Epithelial cell of esophagus (primary cell): Measurements from ENCODE around the gene DMRTC2.

Source experiments
- DNase-seq: peaks from one replicate; pipeline ENCODE4 v3.0.0; 2010; ENCODE audit warnings: low read depth
- H3K4me3 ChIP-seq: 2 replicates; pipeline ENCODE4 v1.5.1; 2011; ENCODE audit warnings: mild to moderate bottlenecking, low read length, control low read depth
- TF ChIP-seq, protein P1 (sequence below): IDR thresholded peaks from 2 replicates; pipeline ENCODE4 v1.5.1; 2011; ENCODE audit warnings: low read depth, mild to moderate bottlenecking, low read length, control low read depth, inconsistent platforms; ENCODE audit not compliant: insufficient read depth; ENCODE audit errors: missing control alignments

DMRTC2 gene

DNA sequence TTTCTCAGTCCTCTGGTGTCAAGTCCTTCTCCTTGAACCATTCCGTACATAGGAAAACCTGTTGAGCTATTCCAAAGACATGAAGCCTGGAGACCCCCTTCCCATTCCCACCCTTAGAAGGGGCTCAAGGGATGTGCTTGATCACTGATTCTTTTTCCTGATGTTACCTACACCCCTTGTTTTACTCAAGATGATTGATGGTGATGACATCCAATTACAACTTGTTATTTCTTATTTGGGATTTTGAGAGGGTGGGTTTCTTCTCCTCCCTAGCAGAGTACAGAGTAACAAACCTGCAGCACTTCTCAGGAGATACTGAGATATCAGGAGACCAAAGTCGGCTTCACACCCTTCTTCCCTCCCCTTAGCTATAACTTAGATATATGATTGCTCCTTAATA, 8.5 kb downstream of the DMRTC2 start:
- no peak for DNase-seq
- TF ChIP-seq, protein P1, sequence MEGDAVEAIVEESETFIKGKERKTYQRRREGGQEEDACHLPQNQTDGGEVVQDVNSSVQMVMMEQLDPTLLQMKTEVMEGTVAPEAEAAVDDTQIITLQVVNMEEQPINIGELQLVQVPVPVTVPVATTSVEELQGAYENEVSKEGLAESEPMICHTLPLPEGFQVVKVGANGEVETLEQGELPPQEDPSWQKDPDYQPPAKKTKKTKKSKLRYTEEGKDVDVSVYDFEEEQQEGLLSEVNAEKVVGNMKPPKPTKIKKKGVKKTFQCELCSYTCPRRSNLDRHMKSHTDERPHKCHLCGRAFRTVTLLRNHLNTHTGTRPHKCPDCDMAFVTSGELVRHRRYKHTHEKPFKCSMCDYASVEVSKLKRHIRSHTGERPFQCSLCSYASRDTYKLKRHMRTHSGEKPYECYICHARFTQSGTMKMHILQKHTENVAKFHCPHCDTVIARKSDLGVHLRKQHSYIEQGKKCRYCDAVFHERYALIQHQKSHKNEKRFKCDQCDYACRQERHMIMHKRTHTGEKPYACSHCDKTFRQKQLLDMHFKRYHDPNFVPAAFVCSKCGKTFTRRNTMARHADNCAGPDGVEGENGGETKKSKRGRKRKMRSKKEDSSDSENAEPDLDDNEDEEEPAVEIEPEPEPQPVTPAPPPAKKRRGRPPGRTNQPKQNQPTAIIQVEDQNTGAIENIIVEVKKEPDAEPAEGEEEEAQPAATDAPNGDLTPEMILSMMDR, result no peak
- H3K4me3 ChIP-seq, result no peak overlapping the region

DNA sequence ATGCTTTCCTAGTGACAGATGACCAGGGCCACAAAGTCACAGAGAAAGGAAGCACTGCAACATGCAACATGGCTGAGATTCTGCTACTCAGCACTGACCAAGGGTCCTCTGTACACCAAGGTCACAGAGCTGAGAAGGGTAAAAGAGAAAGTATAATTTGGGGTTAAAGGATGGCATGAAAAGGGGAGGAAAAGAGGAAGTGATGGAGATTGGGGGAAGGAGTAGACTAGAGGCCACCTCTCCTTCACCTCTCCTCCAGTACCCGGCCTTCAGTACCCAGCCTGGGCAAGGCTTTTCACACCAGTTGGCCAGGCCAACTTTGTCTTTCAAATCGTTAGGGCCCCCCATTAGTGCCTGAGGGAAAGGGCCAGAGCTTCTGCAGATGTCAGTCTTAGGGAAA, 8.9 kb downstream of the DMRTC2 start:
- H3K4me3 ChIP-seq, result no peak overlapping the region
- TF ChIP-seq, protein P1, result no peak
- DNase-seq, result no peak

DNA sequence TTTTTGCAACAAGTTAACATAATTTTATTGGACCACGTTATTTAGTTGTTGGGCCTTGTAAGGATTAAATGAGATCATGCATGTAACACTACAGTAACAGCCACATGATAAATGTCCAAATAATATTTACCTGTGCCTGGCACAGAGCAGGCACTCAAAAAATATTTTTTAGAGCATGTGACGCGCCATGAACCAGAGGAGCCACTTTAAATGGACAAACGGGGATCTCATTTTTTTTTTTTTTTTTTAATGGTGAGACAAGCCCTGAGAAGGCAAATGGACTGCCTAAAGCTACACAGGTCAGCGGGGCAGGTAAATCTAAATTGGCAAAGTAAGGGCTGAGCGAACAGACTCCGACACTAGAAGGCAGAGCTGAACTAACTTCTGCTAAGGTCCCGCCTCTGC, 14.4 kb downstream of the DMRTC2 start:
- no peak for DNase-seq
- TF ChIP-seq, protein P1, result no peak
- H3K4me3 ChIP-seq, result peak overlapping the region; percentile 1

DNA sequence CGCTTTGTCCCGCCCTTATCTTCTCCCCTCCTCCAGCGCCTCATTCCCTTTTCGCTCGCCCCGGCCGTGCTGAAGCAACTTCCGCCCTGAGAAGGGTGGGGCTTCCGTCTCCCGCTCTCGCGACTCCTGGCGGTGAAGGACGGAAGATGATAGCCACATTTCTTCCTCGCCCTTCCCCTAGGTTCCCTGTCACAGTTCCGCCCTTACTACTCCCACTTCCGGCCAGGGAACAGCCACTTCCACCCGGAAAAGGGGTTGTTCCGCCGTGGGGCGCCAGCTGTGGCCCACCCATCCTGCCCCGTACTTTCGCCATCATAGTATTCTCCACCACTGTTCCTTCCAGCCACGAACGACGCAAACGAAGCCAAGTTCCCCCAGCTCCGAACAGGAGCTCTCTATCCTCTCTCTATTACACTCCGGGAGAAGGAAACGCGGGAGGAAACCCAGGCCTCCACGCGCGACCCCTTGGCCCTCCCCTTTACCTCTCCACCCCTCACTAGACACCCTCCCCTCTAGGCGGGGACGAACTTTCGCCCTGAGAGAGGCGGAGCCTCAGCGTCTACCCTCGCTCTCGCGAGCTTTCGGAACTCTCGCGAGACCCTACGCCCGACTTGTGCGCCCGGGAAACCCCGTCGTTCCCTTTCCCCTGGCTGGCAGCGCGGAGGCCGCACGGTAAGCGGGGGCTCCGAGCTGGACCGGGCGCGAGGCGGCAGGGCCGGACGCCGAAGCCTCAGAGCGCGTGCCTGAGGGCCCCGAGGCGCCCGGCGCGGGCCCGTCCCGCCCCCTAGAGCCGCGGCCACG, 15.0 kb downstream of the DMRTC2 start, which contains the start of gene RPS19:
Gene RPS19 (plus strand): TSS at position 638 of the 801 bp plus-strand sequence. CDS start 520 bp downstream, outside the sequence.
- H3K4me3 ChIP-seq, result peak within 1 kb of the TSS; percentile 94
- peak; percentile 99 for DNase-seq
- TF ChIP-seq, protein P1, result peak; percentile 68

DNA sequence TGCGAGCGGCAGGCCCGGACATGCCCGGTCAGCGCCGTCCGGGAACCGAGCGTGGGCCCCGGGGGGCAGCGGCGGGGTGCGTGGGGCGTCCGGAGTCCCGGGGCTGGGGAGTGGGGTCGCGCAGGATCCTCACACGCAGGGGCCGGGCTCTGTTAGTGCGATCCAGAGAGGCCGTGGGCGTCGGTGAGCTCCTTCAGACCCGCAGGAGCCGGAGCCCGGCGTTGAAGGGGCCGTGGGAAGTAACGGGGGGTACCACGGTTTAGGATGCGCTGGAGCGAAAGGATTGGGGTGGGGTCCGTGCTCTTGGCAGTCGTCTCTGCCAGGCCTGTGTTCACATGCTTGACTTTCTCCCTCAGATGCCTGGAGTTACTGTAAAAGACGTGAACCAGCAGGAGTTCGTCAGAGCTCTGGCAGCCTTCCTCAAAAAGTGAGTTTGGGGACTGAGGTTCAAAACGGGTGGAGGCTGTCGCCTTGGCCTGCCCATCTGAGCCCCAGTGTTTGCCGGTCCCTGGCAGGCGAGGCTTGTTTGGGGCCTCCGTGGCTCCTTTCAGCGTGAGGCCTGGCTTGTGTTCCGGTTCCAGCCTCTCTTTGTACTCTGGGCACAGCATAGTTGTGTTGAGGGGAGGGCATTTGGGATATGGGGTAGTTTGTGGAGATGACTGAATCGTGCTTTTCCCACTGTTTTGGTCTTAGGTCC, 15.7 kb downstream of the DMRTC2 start:
- DNase-seq, result no peak
- H3K4me3 ChIP-seq, result peak overlapping the region; percentile 94
- TF ChIP-seq, protein P1, result no peak

DNA sequence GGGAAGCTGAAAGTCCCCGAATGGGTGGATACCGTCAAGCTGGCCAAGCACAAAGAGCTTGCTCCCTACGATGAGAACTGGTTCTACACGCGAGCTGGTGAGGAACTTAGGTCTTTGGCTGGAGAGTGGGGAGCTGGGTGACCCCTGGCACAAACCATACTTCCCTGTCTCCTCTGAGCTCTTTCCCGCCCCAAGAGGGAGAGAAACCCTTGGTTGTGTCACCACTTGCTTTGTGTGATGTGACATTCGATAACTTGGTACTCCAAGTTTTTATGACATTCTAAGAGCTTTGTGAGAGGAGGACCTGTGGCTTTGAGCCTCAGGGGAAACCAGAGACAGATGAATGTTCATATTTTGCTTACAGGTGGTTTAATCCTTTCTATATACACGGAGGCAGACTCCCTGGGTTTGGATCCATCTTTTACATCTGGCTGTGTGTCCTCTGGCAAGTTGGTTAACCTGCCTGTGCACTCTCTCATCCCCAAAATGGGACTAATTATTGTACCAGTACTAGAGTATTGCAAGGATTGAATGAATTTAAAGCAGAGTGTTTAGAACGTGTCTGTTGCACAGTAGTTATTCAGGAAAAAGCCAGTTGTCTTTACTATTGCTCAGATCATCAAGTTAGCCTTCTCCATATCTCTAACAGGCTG, 16.4 kb downstream of the DMRTC2 start:
- TF ChIP-seq, protein P1, result no peak
- H3K4me3 ChIP-seq, result peak overlapping the region; percentile 94
- DNase-seq, result peak; percentile 13
